ENCODE results near the gene GFRA1.

GRCh38 chr10:116133634-116134033, 139.4 kb downstream of the GFRA1 start:
- TF ChIP-seq POLR2A (IDR thresholded peaks at IDR 0.05) (no peak), CTCF (IDR thresholded peaks at IDR 0.05) (no peak), POLR2AphosphoS5 (IDR thresholded peaks at IDR 0.05) (no peak), EP300 (IDR thresholded peaks at IDR 0.05) (no peak)
